ENCODE results near the gene USP31.

The USP31 gene

DNA sequence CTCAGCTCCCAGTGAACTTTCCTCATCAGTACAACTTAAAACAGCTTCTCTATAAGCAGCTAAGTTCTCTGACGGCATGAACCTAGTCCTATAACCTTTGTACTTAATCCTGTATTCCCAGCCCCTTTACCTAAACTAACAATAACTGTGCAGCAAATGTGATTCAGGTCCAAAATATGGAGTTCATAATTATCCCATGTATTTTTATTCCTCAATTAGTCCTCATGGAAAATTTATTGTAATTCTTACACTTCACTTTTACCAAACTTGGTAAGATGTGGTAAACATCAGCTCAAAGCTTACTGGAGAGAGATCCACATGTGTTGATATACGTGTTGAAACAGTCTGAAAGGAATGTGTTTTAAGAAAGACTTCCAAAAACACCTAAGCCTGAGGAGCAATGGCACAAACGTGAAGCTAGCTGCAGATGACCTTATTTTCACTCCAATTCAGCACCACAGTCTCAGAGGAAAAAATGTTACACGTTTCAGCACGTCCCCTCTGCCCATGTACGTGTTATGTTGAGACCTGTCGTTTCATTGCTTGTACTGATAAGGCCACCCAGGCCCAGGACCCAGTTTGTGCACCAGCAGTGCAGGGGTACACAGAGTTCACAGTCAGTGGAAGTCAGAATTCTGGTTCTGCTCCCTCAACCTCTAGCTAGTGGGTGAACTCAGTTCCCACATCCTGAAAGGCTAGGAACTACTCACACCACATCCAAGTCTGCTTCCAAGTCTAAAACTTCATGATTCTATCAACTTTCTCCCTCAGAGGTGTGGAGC lies 7.1 kb downstream of the USP31 start:
- Histone ChIP-seq H3K79me2 (ENCODE audit: insufficient read depth, low read length) (no peaks in the 10 kb centered on the region), H3K4me1 (ENCODE audit: insufficient read depth, low read length, severe bottlenecking) (peaks cover under 1% of the 10 kb centered on the region), H3K9me3 (ENCODE audit: low read length) (peaks cover 12% of the 10 kb centered on the region; the same call in 1 of the 2 replicates), H3K4me2 (ENCODE audit: low read length) (no peak overlapping the region), H3K9me2 (ENCODE audit: low read depth, low read length) (no peaks in the 10 kb centered on the region), H2AFZ (ENCODE audit: low read length) (no peak overlapping the region), H3K9ac (ENCODE audit: low read length) (no peak overlapping the region), H4K20me1 (ENCODE audit: insufficient read depth, low read length) (no peaks in the 10 kb centered on the region), H3F3A (ENCODE audit: insufficient read depth, low read length) (no peaks in the 10 kb centered on the region), H3K4me3 (ENCODE audit: low read depth, low read length, poor library complexity, severe bottlenecking) (no peak overlapping the region), H3K36me3 (ENCODE audit: insufficient read depth, low read length) (no peaks in the 10 kb centered on the region), H3K27ac (ENCODE audit: low read depth, low read length, poor library complexity, severe bottlenecking) (no peak overlapping the region), H3K27me3 (ENCODE audit: insufficient read depth, low read length) (no peaks in the 10 kb centered on the region)
- TF ChIP-seq EZH2 (IDR thresholded peaks at IDR 0.05; ENCODE audit: borderline replicate concordance, low read length) = no peak
- TF ChIP-seq, protein P1, sequence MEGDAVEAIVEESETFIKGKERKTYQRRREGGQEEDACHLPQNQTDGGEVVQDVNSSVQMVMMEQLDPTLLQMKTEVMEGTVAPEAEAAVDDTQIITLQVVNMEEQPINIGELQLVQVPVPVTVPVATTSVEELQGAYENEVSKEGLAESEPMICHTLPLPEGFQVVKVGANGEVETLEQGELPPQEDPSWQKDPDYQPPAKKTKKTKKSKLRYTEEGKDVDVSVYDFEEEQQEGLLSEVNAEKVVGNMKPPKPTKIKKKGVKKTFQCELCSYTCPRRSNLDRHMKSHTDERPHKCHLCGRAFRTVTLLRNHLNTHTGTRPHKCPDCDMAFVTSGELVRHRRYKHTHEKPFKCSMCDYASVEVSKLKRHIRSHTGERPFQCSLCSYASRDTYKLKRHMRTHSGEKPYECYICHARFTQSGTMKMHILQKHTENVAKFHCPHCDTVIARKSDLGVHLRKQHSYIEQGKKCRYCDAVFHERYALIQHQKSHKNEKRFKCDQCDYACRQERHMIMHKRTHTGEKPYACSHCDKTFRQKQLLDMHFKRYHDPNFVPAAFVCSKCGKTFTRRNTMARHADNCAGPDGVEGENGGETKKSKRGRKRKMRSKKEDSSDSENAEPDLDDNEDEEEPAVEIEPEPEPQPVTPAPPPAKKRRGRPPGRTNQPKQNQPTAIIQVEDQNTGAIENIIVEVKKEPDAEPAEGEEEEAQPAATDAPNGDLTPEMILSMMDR (IDR thresholded peaks at IDR 0.05; ENCODE audit: low read length) = no peak

DNA sequence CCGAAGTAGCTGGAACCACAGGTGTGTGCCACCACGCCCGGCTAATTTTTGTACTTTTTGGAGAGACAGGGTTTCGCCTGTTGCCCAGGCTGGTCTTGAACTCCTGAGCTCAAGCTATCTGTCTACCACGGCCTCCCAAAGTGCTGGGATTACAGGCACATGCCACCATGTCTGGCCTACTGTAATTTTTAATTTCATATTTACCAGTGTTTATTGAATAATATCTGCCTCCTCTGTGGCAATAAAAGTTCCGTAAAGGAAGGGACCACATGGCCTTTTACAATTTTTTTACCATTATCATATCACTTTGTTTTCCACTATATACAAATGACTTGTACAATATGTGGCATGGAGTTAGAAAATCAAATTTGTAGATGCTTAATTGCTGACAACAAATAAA lies 7.8 kb downstream of the USP31 start:
- no peaks in the 10 kb centered on the region for H3K9me2 ChIP-seq (ENCODE audit: low read depth, low read length)
- H3F3A ChIP-seq (ENCODE audit: insufficient read depth, low read length) = no peaks in the 10 kb centered on the region
- H3K36me3 ChIP-seq (ENCODE audit: insufficient read depth, low read length) = no peaks in the 10 kb centered on the region
- no peak for TF ChIP-seq EZH2 (IDR thresholded peaks at IDR 0.05; ENCODE audit: borderline replicate concordance, low read length)
- TF ChIP-seq, protein P1 (IDR thresholded peaks at IDR 0.05; ENCODE audit: low read length) = no peak
- H3K4me1 ChIP-seq (ENCODE audit: insufficient read depth, low read length, severe bottlenecking) = no peaks in the 10 kb centered on the region
- H3K4me3 ChIP-seq (ENCODE audit: low read depth, low read length, poor library complexity, severe bottlenecking) = no peak overlapping the region
- H3K27me3 ChIP-seq (ENCODE audit: insufficient read depth, low read length) = no peaks in the 10 kb centered on the region
- H4K20me1 ChIP-seq (ENCODE audit: insufficient read depth, low read length) = no peaks in the 10 kb centered on the region
- peaks cover 15% of the 10 kb centered on the region; the same call in 1 of the 2 replicates for H3K9me3 ChIP-seq (ENCODE audit: low read length)
- no peak overlapping the region for H2AFZ ChIP-seq (ENCODE audit: low read length)
- H3K9ac ChIP-seq (ENCODE audit: low read length) = no peak overlapping the region
- no peaks in the 10 kb centered on the region for H3K79me2 ChIP-seq (ENCODE audit: insufficient read depth, low read length)
- H3K27ac ChIP-seq (ENCODE audit: low read depth, low read length, poor library complexity, severe bottlenecking) = no peak overlapping the region
- H3K4me2 ChIP-seq (ENCODE audit: low read length) = no peak overlapping the region

GRCh38 chr16:23141033-23141432 lies 8.2 kb downstream of the USP31 start:
- no peaks in the 10 kb centered on the region for H3K4me1 ChIP-seq (ENCODE audit: insufficient read depth, low read length, severe bottlenecking)
- H2AFZ ChIP-seq (ENCODE audit: low read length) = no peak overlapping the region
- H3K27ac ChIP-seq (ENCODE audit: low read depth, low read length, poor library complexity, severe bottlenecking) = no peak overlapping the region
- TF ChIP-seq EZH2 (IDR thresholded peaks at IDR 0.05; ENCODE audit: borderline replicate concordance, low read length) = no peak
- TF ChIP-seq, protein P1 (IDR thresholded peaks at IDR 0.05; ENCODE audit: low read length) = no peak
- no peaks in the 10 kb centered on the region for H3K9me2 ChIP-seq (ENCODE audit: low read depth, low read length)
- no peaks in the 10 kb centered on the region for H3F3A ChIP-seq (ENCODE audit: insufficient read depth, low read length)
- H3K4me2 ChIP-seq (ENCODE audit: low read length) = no peak overlapping the region
- no peaks in the 10 kb centered on the region for H4K20me1 ChIP-seq (ENCODE audit: insufficient read depth, low read length)
- no peaks in the 10 kb centered on the region for H3K36me3 ChIP-seq (ENCODE audit: insufficient read depth, low read length)
- no peak overlapping the region for H3K9ac ChIP-seq (ENCODE audit: low read length)
- H3K4me3 ChIP-seq (ENCODE audit: low read depth, low read length, poor library complexity, severe bottlenecking) = no peak overlapping the region
- no peaks in the 10 kb centered on the region for H3K79me2 ChIP-seq (ENCODE audit: insufficient read depth, low read length)
- H3K27me3 ChIP-seq (ENCODE audit: insufficient read depth, low read length) = no peaks in the 10 kb centered on the region
- H3K9me3 ChIP-seq (ENCODE audit: low read length) = peaks cover 15% of the 10 kb centered on the region; the same call in 1 of the 2 replicates

Data from OCI-LY1 (cell line).